PC-9 (cell line): Measurements from ENCODE around the gene TEAD3. TPM values are rescaled to one million over a fixed set of nuclear protein-coding genes. Genes with fewer than 3 reads are reported as not detected.

Experiments used
- BruUV-seq: library from RNA; stranded (reverse); fragments of 400-500 nt; replicated peaks from 2 replicates; lab custom pipeline; 2021; lab: Mats Ljungman, UMichigan
- CTCF ChIA-PET: fragments of 300-600 bp; sonication (Branson Sonifier 250); formaldehyde crosslinking; loops from one replicate; lab custom pipeline; 2022; ENCODE audit warnings: antibody characterized with exemption; lab: Charles Lee
- POLR2A ChIA-PET: fragments of 300-600 bp; sonication (Branson Sonifier 250); formaldehyde crosslinking; loops from one replicate; lab custom pipeline; 2022; ENCODE audit warnings: antibody characterized with exemption; ENCODE audit not compliant: unreplicated experiment; lab: Charles Lee
- DNase-seq, 2 experiments: peaks; one replicate each; pipeline versions ENCODE4 v3.0.0 to v3.0.0-alpha.2; 2015 to 2022; ENCODE audit warnings: mixed read lengths in 1 of 2
- H2AFZ ChIP-seq: fragments of 200-600 bp; sonication (generic); 2 replicates; pipeline ENCODE4 v1.8.1; 2017; ENCODE audit warnings: antibody characterized with exemption
- H3F3A ChIP-seq: fragments of 200-600 bp; sonication (generic); 2 replicates; pipeline ENCODE4 v1.8.1; 2017; ENCODE audit warnings: antibody characterized with exemption, mild to moderate bottlenecking, low read depth; ENCODE audit not compliant: insufficient read depth
- H3K27ac ChIP-seq: fragments of 200-600 bp; sonication (generic); 2 replicates; pipeline ENCODE4 v1.6.1; 2016; ENCODE audit warnings: mixed run types
- H3K27me3 ChIP-seq: fragments of 200-600 bp; sonication (generic); 2 replicates; pipeline ENCODE4 v1.6.1; 2016; ENCODE audit warnings: low read depth, mixed run types; ENCODE audit not compliant: insufficient read depth
- H3K36me3 ChIP-seq: fragments of 200-600 bp; sonication (generic); 2 replicates; pipeline ENCODE4 v1.6.1; 2016; ENCODE audit warnings: low read depth, mixed run types
- H3K4me1 ChIP-seq: fragments of 200-600 bp; sonication (generic); replicated peaks from 2 replicates; pipeline ENCODE4 v1.6.1; 2016; ENCODE audit warnings: mixed run types; ENCODE audit not compliant: insufficient read depth
- H3K4me2 ChIP-seq: fragments of 200-600 bp; sonication (generic); 2 replicates; pipeline ENCODE4 v1.6.1; 2017; ENCODE audit warnings: mixed run types
- H3K4me3 ChIP-seq: fragments of 200-600 bp; sonication (generic); 2 replicates; pipeline ENCODE4 v1.6.1; 2016; ENCODE audit warnings: mixed run types
- H3K79me2 ChIP-seq: fragments of 200-600 bp; sonication (generic); 2 replicates; pipeline ENCODE4 v1.6.1; 2017; ENCODE audit warnings: low read depth, mixed run types
- H3K9me2 ChIP-seq: fragments of 200-600 bp; sonication (generic); 2 replicates; pipeline ENCODE4 v1.8.1; 2017; ENCODE audit warnings: mild to moderate bottlenecking; ENCODE audit not compliant: insufficient read depth
- H3K9me3 ChIP-seq: fragments of 200-600 bp; sonication (generic); 2 replicates; pipeline ENCODE4 v1.8.1; 2016; ENCODE audit warnings: low read depth; ENCODE audit not compliant: insufficient read depth
- H4K20me1 ChIP-seq: fragments of 200-600 bp; sonication (generic); 2 replicates; pipeline ENCODE4 v1.8.1; 2017; ENCODE audit not compliant: insufficient read depth
- EZH2 ChIP-seq: fragments of 200-600 bp; sonication (generic); IDR thresholded peaks from 2 replicates; pipeline ENCODE4 v1.8.0; 2017; ENCODE audit warnings: antibody characterized with exemption, low read depth
- intact Hi-C: fragments of 100-400 bp; cut with micrococcal nuclease; formaldehyde crosslinking; loops from one replicate; pipeline ENCODE4 v1.10.0; 2022; ENCODE audit not compliant: unreplicated experiment
- total RNA-seq: library from RNA; stranded (reverse); gene quantifications from 2 replicates; pipeline ENCODE4 v1.2.3, GENCODE V29; 2021
- TF ChIP-seq, protein P1 (sequence below): fragments of 200-600 bp; sonication (generic); conservative IDR thresholded peaks from 2 replicates; pipeline ENCODE4 v1.6.1; 2017; ENCODE audit warnings: mixed run types, antibody characterized with exemption, mild to moderate bottlenecking, moderate library complexity

Gene TEAD3
- total RNA-seq, 1 experiment from 2014 or later: 40.1 TPM

DNA sequence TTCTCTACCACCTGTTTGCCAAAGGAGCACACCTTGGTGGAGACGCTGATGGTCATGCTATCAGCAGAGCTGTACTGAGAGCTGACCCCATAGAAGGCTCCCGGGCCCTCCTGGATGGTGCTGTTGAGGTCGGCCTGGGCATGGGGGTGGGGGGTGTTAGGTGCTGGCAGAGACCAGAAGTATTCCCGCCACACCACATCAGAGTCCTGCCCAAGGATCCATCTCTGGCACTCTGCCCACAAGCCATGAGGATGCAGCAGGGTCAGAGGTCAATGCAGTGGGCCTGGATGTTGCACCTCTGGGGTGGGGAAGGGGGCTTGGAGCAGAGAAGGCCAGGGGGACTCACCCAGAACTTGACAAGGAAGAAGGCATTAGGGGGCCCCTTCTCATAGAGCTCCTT, 21.3 kb downstream of the TEAD3 start:
- no peak for DNase-seq
- Histone ChIP-seq H2AFZ (no peak overlapping the region), H3K4me3 (no peak overlapping the region), H3K36me3 (peaks cover 18% of the 10 kb centered on the region; the same call in 1 of the 2 replicates), H3K79me2 (peaks cover 18% of the 10 kb centered on the region), H3K9me3 (no peaks in the 10 kb centered on the region), H3K4me2 (no peak overlapping the region), H3K27me3 (no peaks in the 10 kb centered on the region), H4K20me1 (peaks cover 35% of the 10 kb centered on the region), H3F3A (peaks cover 43% of the 10 kb centered on the region), H3K27ac (no peak overlapping the region), H3K4me1 (peaks cover 15% of the 10 kb centered on the region), H3K9me2 (no peaks in the 10 kb centered on the region)
- ChIA-PET POLR2A (no interaction called here), CTCF (no interaction called here)
- TF ChIP-seq, protein P1, sequence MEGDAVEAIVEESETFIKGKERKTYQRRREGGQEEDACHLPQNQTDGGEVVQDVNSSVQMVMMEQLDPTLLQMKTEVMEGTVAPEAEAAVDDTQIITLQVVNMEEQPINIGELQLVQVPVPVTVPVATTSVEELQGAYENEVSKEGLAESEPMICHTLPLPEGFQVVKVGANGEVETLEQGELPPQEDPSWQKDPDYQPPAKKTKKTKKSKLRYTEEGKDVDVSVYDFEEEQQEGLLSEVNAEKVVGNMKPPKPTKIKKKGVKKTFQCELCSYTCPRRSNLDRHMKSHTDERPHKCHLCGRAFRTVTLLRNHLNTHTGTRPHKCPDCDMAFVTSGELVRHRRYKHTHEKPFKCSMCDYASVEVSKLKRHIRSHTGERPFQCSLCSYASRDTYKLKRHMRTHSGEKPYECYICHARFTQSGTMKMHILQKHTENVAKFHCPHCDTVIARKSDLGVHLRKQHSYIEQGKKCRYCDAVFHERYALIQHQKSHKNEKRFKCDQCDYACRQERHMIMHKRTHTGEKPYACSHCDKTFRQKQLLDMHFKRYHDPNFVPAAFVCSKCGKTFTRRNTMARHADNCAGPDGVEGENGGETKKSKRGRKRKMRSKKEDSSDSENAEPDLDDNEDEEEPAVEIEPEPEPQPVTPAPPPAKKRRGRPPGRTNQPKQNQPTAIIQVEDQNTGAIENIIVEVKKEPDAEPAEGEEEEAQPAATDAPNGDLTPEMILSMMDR: no peak
- TF ChIP-seq EZH2: no peak
- intact Hi-C loops: no loop called here
- no TSS peak for BruUV-seq

DNA sequence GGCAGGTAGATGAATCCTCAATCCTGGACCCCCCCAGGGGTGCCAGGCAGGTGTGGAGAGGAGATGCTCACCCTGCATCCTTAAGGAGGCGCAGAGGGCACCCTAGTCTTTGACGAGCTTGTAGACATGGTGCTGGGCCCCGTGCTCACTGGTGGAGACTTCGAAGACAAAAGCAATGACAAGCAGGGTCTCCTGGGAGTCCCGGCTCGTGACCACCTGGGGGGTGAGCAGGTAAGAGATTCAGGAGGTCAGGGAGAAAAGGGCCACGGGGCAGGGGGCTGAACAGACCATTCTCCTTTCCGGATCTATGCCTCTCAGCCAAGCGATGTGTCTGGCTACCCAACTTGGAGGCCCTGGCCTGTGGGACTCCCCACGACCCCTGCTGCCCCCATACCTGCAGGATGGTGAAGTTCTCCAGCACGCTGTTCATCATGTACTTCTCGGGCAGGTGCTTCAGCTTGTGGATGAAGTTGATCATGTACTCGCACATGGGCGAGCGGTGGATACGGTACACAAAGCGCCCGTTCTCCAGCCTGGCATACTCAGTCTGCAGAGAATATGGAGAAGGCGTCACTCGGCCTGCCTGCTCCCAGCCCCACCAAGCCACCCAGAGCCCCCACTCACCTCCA, 21.8 kb downstream of the TEAD3 start:
- no peaks in the 10 kb centered on the region for H3K9me3 ChIP-seq
- peaks cover 48% of the 10 kb centered on the region for H3F3A ChIP-seq
- no peak for TF ChIP-seq EZH2
- TF ChIP-seq, protein P1: no peak
- BruUV-seq: no TSS peak
- no peaks in the 10 kb centered on the region for H3K9me2 ChIP-seq
- peaks cover 23% of the 10 kb centered on the region for H3K79me2 ChIP-seq
- intact Hi-C loops: no loop called here
- H4K20me1 ChIP-seq: peaks cover 40% of the 10 kb centered on the region
- DNase-seq: no peak
- H3K36me3 ChIP-seq: peaks cover 23% of the 10 kb centered on the region
- H3K27me3 ChIP-seq: no peaks in the 10 kb centered on the region
- no peak overlapping the region for H3K27ac ChIP-seq
- H2AFZ ChIP-seq: no peak overlapping the region
- ChIA-PET CTCF (no interaction called here), POLR2A (no interaction called here)
- H3K4me1 ChIP-seq: peaks cover 20% of the 10 kb centered on the region
- no peak overlapping the region for H3K4me3 ChIP-seq
- no peak overlapping the region for H3K4me2 ChIP-seq

DNA sequence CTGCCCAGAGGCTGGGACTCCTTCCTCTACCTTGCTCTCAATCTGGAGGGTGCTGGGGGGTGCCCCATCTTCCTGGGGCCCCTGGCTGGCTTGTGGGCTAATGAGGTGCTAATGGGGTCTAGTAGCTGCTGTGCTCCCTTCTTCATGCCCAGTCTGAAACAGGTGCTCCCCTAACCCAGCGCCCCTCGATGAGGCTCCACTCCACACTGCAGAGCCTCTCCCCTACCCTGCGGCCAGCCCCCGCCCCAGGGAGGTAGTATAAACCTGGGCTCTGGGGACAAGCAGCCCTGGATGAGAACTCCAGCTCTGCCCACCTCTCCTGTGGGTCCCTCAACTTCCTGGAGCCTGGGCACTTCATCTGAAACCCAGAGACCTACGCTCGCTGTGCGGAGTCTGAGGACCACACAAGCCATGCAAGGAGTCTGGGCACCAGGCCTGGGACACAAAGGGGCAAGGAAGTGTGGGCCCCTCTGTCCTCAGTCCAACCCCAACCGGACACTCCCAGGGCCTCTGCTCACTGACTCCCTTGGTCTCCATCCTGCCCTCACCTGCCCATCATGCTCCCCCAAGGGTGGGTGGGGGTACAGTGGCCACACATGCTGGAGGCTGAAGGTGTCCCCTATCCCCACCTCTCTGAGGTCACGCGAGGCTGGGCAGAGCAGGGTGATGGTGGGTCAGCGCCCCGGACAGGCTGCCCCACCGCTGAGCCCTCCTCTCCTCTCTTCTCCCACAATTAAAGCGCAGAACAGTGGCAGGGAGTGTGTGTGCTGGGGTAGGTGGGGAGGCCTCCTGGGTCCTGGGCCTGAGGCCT, 22.5 kb downstream of the TEAD3 start:
- peaks cover 30% of the 10 kb centered on the region for H3K79me2 ChIP-seq
- intact Hi-C loops: no loop called here
- H3K27me3 ChIP-seq: no peaks in the 10 kb centered on the region
- no TSS peak for BruUV-seq
- POLR2A ChIA-PET: interaction anchor here (0.6 kb wide), 1 partner anchor 80 kb away, joined by 4 read pairs; no protein-coding TSS in a partner anchor
- no peak for TF ChIP-seq EZH2
- TF ChIP-seq, protein P1: no peak
- H3K4me3 ChIP-seq: no peak overlapping the region
- H3F3A ChIP-seq: peaks cover 55% of the 10 kb centered on the region
- H4K20me1 ChIP-seq: peaks cover 47% of the 10 kb centered on the region
- no peak overlapping the region for H3K4me2 ChIP-seq
- CTCF ChIA-PET: no interaction called here
- peak overlapping the region; percentile 25; the same call in 1 of the 2 replicates for H3K27ac ChIP-seq
- H3K9me3 ChIP-seq: no peaks in the 10 kb centered on the region
- H3K9me2 ChIP-seq: no peaks in the 10 kb centered on the region
- H3K36me3 ChIP-seq: peaks cover 30% of the 10 kb centered on the region
- no peak overlapping the region for H2AFZ ChIP-seq
- H3K4me1 ChIP-seq: peaks cover 22% of the 10 kb centered on the region
- DNase-seq: no peak
